GM19239 (cell line): ENCODE results near the gene CADPS.

Experiments used
- DNase-seq: peaks from one replicate; pipeline ENCODE4 v3.0.0; 2011; ENCODE audit warnings: low spot score; ENCODE audit not compliant: insufficient read length
- FAIRE-seq: peaks from 2 replicates; lab custom pipeline; 2011; peaks lifted over from hg19 to GRCh38; lab: Jason Lieb, UNC

Gene CADPS

DNA sequence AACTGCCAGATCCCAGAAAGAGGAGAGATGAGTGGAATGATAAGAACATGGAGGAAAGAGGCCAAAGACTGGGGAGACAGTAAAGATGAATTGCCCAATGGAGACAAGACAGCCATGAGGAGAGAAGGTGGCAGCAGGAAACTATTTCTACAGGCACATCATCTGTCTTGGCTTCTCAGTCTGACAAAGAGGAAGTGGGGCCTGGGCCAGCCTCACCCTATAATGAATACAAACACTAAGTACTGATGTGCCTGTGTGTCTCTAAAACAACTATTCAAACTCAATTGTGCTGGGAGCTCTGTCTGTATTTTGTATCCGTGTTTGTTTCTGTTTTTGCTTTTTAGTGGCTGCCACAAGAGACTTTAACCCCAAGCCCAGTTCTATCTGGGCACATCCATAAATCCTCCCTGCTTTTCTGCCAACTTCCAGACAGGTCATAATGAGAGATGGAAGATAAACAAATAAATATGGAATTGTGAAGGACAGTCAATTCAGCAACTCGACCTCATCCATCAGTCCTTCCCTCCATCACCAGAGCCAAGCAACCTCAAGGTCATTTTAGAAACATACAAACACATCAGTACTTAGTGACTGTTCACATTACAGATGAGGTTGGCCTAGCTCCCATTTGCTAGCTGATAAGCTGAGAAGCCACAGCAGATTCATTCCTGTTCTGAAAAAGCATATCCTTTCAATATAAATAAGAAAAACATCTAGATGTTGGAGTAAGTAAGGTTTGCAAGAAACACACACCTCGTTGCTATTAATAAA lies 116.7 kb downstream of the CADPS start:
- FAIRE-seq (no peak), DNase-seq (no peak)

DNA sequence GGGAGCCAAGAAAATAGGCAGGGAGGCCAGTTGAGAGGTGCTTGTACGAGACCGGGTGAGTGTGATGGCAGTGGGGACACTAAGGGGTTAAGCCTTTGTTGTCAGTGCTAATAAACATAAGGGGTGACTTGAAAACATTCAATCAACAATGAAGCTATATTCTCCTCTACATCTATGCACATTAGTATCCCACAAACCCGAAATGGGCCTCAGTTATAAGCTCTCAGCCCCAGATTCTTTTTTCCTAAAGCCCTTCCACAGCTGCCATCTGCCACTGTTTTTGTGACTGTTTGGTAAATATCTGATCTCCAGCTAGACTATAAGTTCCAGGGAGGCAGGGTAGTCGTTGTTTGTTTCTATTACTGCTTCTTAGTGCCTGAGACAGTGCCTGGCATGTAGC lies 118.2 kb downstream of the CADPS start:
- FAIRE-seq: no peak

DNA sequence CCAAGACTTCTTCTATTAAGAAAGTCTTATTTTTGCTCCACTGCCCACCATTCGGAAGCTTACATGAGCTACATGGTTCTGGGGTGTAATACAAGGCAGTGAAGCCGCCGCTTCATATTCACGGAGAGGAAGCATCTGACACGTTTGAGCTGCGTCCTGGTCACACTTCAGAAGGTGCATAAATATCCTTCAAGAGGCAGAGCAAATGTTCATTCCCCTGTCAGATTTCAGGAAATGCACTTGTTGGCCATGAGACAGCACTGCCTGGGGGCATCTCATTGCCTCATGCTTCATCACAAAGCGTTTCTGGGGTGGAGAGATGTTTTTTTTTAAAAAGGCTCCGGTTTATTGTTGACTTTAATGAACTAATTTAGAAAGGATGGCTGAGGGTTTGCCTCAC lies 119.9 kb downstream of the CADPS start:
- FAIRE-seq (no peak), DNase-seq (no peak)

More for the DNA sequence above, 118.2 kb downstream of the CADPS start:
- no peak for DNase-seq

DNA sequence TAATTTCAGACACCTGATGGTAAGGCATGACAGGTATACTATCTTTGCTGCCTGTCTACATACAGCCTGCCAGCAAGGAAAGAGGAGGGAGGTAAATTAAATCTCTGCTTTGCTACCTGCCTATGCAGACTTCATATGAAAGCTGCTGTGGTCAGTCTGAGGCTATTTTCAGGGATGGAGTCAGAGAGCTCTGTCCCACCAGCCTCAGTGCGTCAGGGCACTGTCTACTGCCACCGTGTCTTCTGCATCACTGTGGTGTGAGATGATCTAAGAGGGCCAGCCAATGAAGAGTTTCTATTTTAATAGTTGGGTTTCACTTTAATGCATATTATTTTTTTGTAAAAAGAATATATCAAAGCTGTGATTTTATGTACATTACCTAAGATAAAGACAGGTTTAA lies 125.6 kb downstream of the CADPS start:
- no peak for FAIRE-seq

DNA sequence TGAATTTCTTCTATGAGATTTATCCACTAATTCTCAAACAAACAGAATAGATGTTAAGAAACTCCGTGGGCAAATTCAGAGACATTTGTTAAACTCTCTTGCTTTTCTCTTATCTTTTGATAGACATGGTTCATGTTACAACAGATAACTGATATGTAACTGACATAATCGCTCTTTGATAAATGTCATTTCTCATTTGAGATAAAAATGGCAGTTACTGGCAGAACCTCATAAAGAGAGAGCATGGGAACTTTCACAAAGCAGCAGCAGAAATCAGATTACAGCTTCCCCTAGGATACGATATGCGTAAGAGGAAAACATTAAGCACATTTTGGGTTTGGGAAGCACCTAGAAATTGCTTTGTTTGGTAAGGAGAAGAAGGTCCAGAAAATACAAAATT lies 126.1 kb downstream of the CADPS start:
- FAIRE-seq (no peak), DNase-seq (no peak)

More for the DNA sequence above, 125.6 kb downstream of the CADPS start:
- no peak for DNase-seq

DNA sequence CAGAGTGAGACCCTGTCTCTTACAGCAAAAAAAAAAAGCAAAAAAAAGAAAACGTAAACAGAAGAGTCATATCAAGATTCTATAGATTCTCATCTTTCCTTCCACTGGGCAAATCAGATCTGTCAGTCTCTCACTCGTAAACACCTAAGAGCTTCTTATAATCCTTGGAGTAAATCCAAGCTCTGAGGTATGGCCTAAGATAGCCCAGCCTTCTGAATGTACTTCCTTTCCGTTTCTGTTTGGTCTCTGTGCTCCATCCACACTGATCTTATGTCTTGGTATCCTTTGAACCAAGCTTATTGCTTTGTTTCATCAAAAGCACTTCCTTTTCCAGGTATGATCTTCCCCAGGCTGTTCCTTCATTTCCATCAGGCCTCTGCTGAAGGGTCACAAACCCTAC lies 137.8 kb downstream of the CADPS start:
- FAIRE-seq: no peak
- no peak for DNase-seq

DNA sequence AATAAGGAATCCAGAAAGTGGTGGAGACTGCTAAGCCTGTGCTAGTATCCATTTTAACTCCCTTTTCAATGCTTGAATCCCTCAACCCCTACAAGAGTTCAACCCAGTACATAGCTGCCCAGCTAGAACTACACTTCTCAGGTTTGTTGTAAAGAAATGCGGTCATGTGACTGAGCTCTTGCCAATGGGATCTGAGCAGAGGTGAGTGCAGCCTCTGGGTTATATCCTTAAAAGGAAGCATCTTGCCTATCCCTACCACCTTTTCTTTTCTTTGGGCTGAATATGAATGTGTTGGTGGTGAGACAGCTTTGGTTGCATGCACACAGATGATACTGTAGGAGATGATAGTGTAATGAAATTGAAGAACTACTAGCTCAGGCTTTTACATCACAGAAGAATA lies 139.7 kb downstream of the CADPS start:
- no peak for FAIRE-seq

DNA sequence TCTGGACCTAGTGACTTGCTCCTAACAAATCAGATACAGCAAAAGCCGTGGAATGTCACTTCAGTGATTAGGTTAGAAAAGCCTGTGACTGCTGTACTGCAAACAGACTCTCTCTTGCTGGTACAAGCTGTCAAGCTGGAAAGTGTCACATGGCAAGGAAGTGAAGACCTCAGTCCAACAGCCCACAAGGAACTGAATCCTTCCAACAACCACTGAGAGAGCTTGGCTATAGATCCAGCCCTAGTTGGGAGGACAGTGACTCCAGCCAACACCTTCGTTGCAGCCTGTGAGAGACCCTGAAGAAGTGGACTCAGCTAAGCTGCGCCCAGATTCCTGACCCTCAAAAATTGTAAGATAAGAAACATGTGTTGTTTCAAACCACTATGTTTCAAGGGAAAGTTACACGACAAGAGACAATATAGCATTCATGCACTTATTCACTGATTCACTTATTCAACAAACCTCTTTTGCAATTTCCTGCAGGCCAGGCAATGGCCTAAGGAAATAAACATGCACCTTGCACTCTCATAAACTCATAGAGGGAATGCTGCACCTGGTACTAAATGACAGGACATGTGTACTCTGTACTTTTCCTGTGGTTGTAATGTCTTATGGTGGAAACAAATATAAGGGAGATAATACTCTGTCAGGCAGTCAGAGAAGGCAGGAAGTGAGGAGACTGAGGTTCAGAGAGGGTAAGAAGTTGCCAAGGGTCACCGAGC lies 142.9 kb downstream of the CADPS start:
- FAIRE-seq (no peak), DNase-seq (no peak)

More for the DNA sequence above, 139.7 kb downstream of the CADPS start:
- no peak for DNase-seq

DNA sequence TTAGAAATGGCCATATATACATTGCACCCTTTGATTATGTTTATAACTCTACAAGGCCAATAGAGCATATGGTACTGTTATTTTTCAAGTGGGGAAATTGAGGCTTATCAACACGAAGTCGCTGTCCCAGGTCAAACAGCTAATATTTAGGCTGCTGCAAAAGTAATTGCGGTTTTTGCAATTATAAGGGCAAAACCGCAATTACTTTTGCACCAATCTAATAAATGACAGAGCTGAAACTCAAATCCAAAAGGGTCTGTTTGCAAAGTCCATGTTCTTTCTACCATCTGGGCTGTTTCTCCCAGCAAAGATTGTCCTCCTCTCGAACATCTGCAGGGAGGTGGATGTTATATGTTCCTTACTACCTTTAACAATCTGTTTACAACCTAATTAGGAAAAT lies 147.2 kb downstream of the CADPS start:
- DNase-seq: no peak
- no peak for FAIRE-seq

DNA sequence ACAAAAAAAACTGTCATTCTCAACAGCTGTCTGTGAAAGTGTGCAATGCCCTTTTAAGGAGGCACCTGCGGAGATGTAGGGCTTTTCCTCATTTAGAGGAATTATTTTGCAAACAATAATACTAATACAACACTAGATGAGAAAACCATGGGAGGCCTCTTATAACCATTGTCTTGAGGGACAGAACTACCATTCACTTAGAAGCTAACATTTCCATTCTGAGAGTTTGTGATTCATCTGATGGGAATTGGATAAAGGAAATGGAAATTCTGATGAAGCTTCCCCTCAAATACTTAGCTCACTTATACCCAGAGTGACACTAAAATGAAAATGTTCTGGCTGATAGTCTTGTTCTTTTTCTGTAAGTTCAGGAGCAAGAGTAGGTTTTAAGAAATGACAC lies 147.7 kb downstream of the CADPS start:
- DNase-seq (no peak), FAIRE-seq (no peak)

DNA sequence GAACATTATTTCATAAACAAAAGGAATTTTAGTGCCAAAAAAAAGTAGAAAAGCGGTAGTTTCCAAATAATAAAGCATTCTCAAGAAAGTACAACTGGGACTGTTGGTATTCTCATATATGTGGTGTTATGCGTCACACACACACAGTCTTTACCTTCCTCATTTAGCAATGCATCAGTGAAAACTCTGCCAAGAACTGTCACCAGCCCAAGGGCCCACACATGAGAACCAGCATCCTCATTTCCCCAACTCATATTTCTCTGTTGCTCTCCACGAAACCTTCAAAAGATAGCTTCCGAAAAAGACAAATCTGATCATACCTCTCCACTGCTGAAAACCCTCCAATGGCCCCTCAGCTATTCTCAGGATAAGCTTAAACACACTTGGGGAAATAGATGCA lies 150.7 kb downstream of the CADPS start:
- FAIRE-seq (no peak), DNase-seq (no peak)

DNA sequence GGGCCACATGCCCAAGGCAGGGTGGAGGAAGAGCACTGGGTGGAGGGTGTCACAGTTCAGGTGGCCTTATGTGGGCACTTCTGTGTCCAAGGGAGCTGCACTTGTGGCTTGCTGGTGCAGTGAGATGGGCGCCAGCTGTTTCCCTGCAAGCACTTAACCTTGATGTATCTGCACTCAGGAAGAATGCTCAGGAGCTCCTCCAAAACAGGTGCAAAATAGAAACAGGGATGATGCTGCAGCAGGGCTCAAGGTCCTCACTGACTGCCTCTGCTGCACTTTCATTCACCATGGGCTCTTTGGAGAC lies 151.3 kb downstream of the CADPS start:
- no peak for DNase-seq

DNA sequence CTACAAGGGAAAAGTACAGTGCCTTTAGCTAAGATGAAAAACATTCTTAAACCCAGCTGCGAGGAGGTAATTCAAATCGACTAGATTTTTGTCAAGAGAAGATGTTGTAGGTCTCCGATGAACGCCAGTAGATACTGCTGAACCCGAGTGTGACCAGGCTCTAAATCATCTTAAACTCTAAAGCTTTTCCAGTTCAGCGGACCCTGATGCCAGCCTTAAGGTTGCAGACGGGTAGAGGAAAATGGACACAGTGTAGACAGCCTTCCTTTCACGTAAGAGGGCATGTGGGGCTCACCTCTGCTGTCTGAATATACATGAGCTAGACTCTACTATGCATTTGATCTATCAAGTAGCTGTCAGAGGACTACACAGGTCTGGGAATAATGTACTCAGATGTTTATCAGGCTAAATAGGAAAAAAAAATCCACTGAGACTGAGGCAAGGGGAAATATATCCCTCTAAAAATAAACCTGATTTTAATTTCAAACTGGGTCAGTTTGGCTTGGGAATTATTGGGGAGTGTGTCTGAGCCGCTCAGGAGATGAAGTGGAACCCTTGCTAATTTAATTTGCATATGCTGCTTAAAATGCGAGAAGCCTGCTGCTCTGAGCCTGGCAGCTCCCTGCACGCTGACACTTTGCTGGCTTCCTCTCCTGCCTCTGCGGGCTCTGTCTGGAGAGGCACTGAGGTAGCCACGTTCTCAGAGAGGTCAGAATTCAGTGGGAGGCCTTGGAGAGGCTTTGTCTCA lies 151.9 kb downstream of the CADPS start:
- DNase-seq: no peak
- FAIRE-seq: no peak

More for the DNA sequence above, 151.3 kb downstream of the CADPS start:
- no peak for FAIRE-seq

DNA sequence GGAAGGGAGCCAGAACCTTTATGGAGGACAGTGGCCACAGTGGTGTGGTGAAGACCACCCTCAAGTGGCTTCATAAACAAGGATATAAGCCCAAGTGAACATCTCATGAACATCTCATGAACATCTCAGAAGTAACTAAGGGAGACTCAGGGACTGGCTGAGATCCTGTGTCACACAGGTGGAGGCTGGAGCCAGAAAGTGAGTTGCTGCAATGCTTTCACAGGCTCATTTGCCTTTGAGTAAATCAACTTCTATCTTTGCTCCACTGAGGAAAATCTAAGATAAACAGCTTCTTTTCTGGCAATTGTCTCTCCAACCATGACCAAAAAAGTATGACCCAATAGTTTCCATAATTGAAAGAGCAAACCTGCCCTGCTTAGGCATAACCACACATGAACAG lies 152.9 kb downstream of the CADPS start:
- FAIRE-seq (no peak), DNase-seq (no peak)

DNA sequence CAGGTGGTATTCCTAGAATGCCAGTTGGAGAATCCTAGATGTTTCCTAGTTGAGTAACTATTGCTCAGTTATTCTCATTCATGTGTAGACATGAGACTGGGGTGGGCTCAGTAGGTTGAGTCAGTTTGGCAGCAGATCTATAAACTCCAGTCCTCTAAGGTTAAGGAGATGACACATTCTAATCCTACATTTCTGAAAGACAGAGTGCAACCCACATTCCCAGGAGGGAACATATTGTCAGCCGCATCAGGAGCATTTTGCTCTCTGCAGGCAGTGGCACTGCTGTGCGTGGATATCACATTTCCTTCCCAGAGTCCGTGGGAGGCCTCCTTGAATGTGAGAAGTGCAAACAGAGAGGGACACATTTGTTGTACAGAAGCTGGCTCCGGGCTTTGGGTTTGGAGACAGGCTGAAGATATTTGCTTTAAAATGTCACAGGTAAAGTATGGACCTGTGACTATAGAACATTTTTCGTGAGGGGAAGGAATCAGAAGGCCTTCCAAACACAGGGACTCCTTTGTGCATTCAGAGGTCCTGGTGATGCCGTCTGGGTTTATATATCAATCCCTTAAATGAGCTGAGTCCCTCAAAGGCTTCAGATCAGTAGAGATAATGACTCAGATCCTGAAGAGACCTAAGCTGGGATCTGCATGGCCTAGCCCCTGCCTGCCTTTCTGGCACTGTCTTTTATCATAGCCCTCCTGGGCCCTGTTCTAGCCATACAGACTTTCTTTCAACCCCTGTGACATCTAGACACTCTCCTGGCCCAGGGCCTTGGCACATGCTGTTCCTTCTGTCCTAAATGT lies 156.5 kb downstream of the CADPS start:
- DNase-seq: no peak
- FAIRE-seq: no peak

DNA sequence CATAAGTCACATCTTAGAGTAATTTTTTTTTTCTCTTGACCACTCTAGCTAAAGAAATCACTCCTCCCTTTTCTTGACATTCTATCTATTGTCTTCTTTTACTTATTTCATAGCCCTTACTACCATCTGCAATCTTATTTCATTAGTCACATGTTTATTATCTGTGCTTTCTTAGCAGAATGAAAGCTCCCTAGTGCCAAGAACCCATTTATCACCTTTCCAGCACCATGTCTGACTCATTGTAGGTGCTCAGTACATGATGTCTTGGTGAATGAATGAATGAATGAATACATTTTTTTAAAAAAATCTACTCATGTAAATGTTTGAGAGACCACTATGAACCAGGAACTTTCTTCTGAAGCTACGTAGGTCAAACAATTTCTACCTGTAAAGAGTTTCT lies 157.2 kb downstream of the CADPS start:
- no peak for DNase-seq
- FAIRE-seq: no peak

DNA sequence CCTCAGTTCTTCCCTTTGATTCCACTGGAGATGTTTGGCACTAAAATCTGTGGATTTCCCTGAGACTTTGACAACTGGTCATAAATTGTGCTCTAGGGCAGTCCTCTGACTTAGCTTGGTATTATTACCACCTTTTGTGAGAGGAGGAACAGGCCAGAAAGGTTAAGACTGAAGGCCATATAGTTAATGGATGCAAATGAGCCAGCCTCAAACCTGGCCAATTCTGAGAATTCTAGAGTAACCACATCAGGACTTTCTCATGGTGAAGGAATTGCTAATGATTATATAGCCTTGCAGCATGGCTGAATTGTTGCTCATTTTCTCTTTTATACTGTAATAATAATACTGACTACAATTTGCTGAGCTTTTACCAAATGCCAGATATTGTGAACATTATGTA lies 162.5 kb downstream of the CADPS start:
- FAIRE-seq (no peak), DNase-seq (no peak)

DNA sequence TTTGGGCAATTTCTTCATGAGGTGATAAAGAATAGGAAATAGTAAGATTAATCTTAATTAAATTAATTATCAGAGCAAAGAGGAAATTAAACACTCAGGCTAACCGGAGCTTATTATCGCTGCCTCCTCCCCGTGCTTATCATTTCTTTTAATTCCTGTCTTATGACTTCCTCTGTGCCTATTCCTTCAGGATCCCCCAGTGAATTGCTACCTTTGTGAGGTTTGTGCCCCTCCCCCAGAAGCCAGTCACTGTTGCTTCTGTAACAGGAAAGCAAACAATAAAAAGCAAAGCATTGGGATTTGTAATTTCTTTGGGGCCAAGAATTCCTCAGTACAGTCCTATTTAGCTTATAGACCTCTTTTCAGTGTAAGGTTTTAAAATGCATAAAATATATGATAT lies 164.5 kb downstream of the CADPS start:
- FAIRE-seq (no peak), DNase-seq (no peak)

DNA sequence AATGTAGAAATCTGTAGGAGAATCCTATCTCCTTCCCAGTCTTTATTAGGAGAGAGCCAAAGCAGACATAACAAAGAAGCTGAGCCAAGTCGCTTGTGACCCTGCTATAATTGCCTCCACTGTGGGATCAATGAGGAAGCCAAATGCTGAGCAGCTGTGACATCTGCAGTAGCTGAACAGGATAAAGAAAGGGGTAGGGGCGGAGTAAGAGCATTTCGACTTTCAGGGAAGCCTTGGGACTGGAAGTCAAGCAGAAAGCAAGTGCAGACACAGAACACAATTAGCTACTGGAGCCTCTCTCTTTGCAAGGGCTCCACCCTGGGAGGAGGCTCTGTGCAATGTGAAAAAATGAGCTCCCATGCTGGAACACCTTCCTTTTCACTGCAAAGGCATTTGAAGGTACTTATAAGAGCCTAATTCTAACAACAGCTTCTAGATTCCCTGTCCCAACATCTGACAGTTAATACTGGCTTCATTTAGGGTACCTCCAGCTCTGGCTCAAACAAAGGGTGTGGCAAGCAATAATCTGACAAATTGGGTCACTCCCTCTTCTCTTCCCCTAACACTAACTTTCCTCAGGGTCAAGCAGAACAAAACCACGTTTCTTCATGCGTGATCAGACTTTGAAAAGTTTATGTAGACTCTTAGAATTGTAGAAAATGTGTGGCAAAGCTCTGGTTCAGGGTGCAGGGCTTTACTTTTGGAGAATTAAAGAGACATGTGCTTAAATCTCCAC lies 166.4 kb downstream of the CADPS start:
- FAIRE-seq (no peak), DNase-seq (no peak)

DNA sequence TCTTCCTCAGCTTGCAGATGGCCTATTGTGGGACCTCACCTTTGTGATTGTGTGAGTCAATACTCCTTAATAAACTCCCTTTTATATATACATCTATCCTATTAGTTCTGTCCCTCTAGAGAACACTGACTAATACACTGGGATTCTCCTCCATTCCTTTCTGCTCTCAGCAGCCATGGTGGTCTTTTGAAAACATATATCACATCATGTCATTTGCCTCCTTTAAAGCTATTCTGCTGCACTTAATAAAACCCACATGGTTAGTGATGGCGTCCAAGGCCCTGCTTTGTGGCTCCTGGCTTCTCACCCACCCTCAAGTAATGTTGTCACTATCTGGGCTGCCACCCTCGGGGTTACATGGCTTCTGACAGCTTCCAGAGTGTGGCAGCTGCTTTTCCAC lies 169.5 kb downstream of the CADPS start:
- no peak for FAIRE-seq
- no peak for DNase-seq
